H9 (cell line): ENCODE measurements around the gene CNRIP1. TPM values are rescaled to one million over a fixed set of nuclear protein-coding genes. Genes with fewer than 3 reads are reported as not detected.

ENCODE experiments used
- DNase-seq: peaks from one replicate; pipeline ENCODE4 v3.0.0-alpha.2; 2017
- H2AFZ ChIP-seq: one replicate; pipeline ENCODE4 v1.6.1; 2013; ENCODE audit warnings: mild to moderate bottlenecking, low read length, control low read depth, moderate library complexity
- H2AK5ac ChIP-seq: 2 replicates; pipeline ENCODE4 v1.6.1; 2013; ENCODE audit warnings: low read length, control low read depth, mixed read lengths; ENCODE audit not compliant: insufficient read length
- H2BK120ac ChIP-seq: one replicate; pipeline ENCODE4 v1.6.1; 2013; ENCODE audit warnings: low read depth, mild to moderate bottlenecking, low read length, control low read depth, inconsistent platforms; ENCODE audit not compliant: poor library complexity, severe bottlenecking
- H2BK12ac ChIP-seq: 2 replicates; pipeline ENCODE4 v1.6.1; 2013; ENCODE audit warnings: low read length, control low read depth, mixed read lengths, low read depth; ENCODE audit not compliant: insufficient read length
- H2BK15ac ChIP-seq: 2 replicates; pipeline ENCODE4 v1.6.1; 2013; ENCODE audit warnings: low read depth, low read length, control low read depth
- H2BK20ac ChIP-seq: one replicate; pipeline ENCODE4 v1.6.1; 2013; ENCODE audit warnings: low read depth, mild to moderate bottlenecking, low read length, control low read depth, inconsistent platforms; ENCODE audit not compliant: poor library complexity, severe bottlenecking
- H2BK5ac ChIP-seq: 2 replicates; pipeline ENCODE4 v1.6.1; 2013; ENCODE audit warnings: low read length, control low read depth, mixed read lengths; ENCODE audit not compliant: insufficient read length
- H3K14ac ChIP-seq: 2 replicates; pipeline ENCODE4 v1.6.1; 2013; ENCODE audit warnings: low read length, control low read depth; ENCODE audit not compliant: insufficient read depth
- H3K18ac ChIP-seq: 2 replicates; pipeline ENCODE4 v1.6.1; 2013; ENCODE audit warnings: low read depth, mild to moderate bottlenecking, mixed read lengths, low read length, control low read depth; ENCODE audit not compliant: insufficient read length
- H3K23ac ChIP-seq: 2 replicates; pipeline ENCODE4 v1.6.1; 2013; ENCODE audit warnings: low read length, control low read depth, mixed read lengths, low read depth; ENCODE audit not compliant: insufficient read length
- H3K23me2 ChIP-seq: 2 replicates; pipeline ENCODE4 v1.6.1; 2013; ENCODE audit warnings: low read depth, mild to moderate bottlenecking, mixed read lengths, low read length, control low read depth; ENCODE audit not compliant: insufficient read length, poor library complexity, severe bottlenecking
- H3K27ac ChIP-seq: 2 replicates; pipeline ENCODE4 v1.5.1; 2013; ENCODE audit warnings: low read length, control low read depth, mixed read lengths, low read depth; ENCODE audit not compliant: insufficient read length
- H3K27me3 ChIP-seq: 2 replicates; pipeline ENCODE4 v1.6.1; 2013; ENCODE audit warnings: low read length, control low read depth, inconsistent platforms; ENCODE audit not compliant: insufficient read depth
- H3K4ac ChIP-seq: 2 replicates; pipeline ENCODE4 v1.6.1; 2013; ENCODE audit warnings: low read depth, mild to moderate bottlenecking, control low read depth, inconsistent platforms, low read length, moderate library complexity
- H3K4me1 ChIP-seq: 2 replicates; pipeline ENCODE4 v1.6.1; 2013; ENCODE audit warnings: low read length, control low read depth, inconsistent platforms; ENCODE audit not compliant: insufficient read depth
- H3K4me2 ChIP-seq: 2 replicates; pipeline ENCODE4 v1.6.1; 2013; ENCODE audit warnings: low read length, control low read depth, mixed read lengths; ENCODE audit not compliant: insufficient read length, insufficient read depth
- H3K56ac ChIP-seq: 2 replicates; pipeline ENCODE4 v1.6.1; 2013; ENCODE audit warnings: low read depth, mild to moderate bottlenecking, mixed read lengths, low read length, control low read depth; ENCODE audit not compliant: insufficient read length
- H3K79me1 ChIP-seq: 2 replicates; pipeline ENCODE4 v1.6.1; 2013; ENCODE audit warnings: low read depth, mild to moderate bottlenecking, moderate library complexity, low read length, control low read depth, inconsistent platforms; ENCODE audit not compliant: insufficient read depth, poor library complexity, severe bottlenecking
- H3K79me2 ChIP-seq: 2 replicates; pipeline ENCODE4 v1.6.1; 2013; ENCODE audit warnings: low read length, control low read depth, inconsistent platforms; ENCODE audit not compliant: insufficient read depth
- H3K9ac ChIP-seq: 2 replicates; pipeline ENCODE4 v1.6.1; 2013; ENCODE audit warnings: low read length, control low read depth, mixed read lengths; ENCODE audit not compliant: insufficient read length; ENCODE audit errors: extremely low read depth
- H3K9me3 ChIP-seq: one replicate; pipeline ENCODE4 v1.6.1; 2013; ENCODE audit warnings: low read depth, low read length, inconsistent platforms; ENCODE audit not compliant: control insufficient read depth
- H3T11ph ChIP-seq: one replicate; pipeline ENCODE4 v1.6.1; 2013; ENCODE audit warnings: mild to moderate bottlenecking, low read length, control low read depth, inconsistent platforms
- H4K20me1 ChIP-seq: one replicate; pipeline ENCODE4 v1.6.1; 2013; ENCODE audit not compliant: control insufficient read depth, insufficient read length, insufficient read depth
- H4K5ac ChIP-seq: 2 replicates; pipeline ENCODE4 v1.6.1; 2013; ENCODE audit warnings: low read depth, mild to moderate bottlenecking, mixed read lengths, low read length, control low read depth; ENCODE audit not compliant: insufficient read length
- H4K8ac ChIP-seq: replicated peaks from 2 replicates; pipeline ENCODE4 v1.6.1; 2013; ENCODE audit warnings: low read length, control low read depth, mixed read lengths, low read depth; ENCODE audit not compliant: insufficient read length
- H4K91ac ChIP-seq: 2 replicates; pipeline ENCODE4 v1.6.1; 2013; ENCODE audit warnings: low read depth, mild to moderate bottlenecking, moderate library complexity, mixed read lengths, low read length, control low read depth; ENCODE audit not compliant: insufficient read length
- H3K27ac Mint-ChIP-seq, 3 experiments: 2 replicates in 2 of 3; 3 replicates in 1 of 3; pipeline ENCODE4 v1.8.0; 2020 to 2021; ENCODE audit warnings: mixed read lengths in 3 of 3, mild to moderate bottlenecking in 1 of 3, moderate library complexity in 1 of 3
- H3K27me3 Mint-ChIP-seq: 2 replicates; pipeline ENCODE4 v1.8.0; 2021; ENCODE audit warnings: low read depth, mild to moderate bottlenecking, moderate library complexity, mixed read lengths
- H3K36me3 Mint-ChIP-seq, 3 experiments: 2 replicates in 2 of 3; 3 replicates in 1 of 3; pipeline ENCODE4 v1.8.0; 2020 to 2021; ENCODE audit warnings: low read depth in 3 of 3, mixed read lengths in 3 of 3; ENCODE audit not compliant: insufficient read depth in 1 of 3
- H3K4me1 Mint-ChIP-seq, 2 experiments: 2 replicates each; pipeline ENCODE4 v1.8.0; 2020; ENCODE audit warnings: mixed read lengths in 2 of 2
- H3K4me3 Mint-ChIP-seq, 2 experiments: 2 replicates in 1 of 2; 3 replicates in 1 of 2; pipeline ENCODE4 v1.8.0; 2020 to 2021; ENCODE audit warnings: mild to moderate bottlenecking in 2 of 2, mixed read lengths in 2 of 2, moderate library complexity in 1 of 2
- H3K9me3 Mint-ChIP-seq, 2 experiments: 2 replicates in 1 of 2; 3 replicates in 1 of 2; pipeline ENCODE4 v1.8.0; 2020; ENCODE audit warnings: mild to moderate bottlenecking in 2 of 2, mixed read lengths in 2 of 2, moderate library complexity in 1 of 2
- WGBS: extraction: QIAGEN DNeasy Blood & Tissue Kit; methylation state at CpG from one replicate; pipeline ENCODE4 v1.1.7; 2013; ENCODE audit warnings: missing lambda C conversion rate, low lambda C conversion rate, mixed read lengths; ENCODE audit not compliant: insufficient read length; ENCODE audit errors: extremely low coverage; 5-methylcytosine and 5-hydroxymethylcytosine counted together
- total RNA-seq: library from RNA; stranded (reverse); gene quantifications from 2 replicates; pipeline ENCODE4 v1.2.1, GENCODE V29; 2021
- TF ChIP-seq, protein P1 (sequence below): fragments of 200-600 bp; sonication (generic); conservative IDR thresholded peaks from 3 replicates; pipeline ENCODE4 v1.8.0; 2021; ENCODE audit warnings: antibody characterized with exemption, mild to moderate bottlenecking

Gene CNRIP1
- total RNA-seq, 1 experiment from 2014 or later: 0.70 TPM

DNA sequence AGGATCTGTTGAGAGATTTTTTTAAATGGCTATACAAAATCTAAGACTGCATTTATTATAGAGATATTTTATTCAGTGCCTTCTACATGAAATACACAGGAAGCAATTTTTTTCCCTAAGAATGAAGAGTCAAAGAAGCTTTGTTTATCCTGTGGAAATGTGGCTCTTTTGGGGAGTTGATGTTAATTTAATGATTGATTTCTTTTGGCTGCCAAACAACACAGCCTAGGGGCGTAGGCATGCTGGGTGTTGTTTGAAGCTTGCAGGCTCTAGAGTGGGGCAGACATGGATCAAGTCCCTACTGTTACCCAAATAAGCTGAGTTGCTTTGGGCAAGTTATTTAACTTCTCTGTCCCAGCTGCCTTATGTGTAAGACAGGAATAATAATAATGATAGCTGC lies 24.3 kb upstream of the CNRIP1 start:
- H3K36me3 Mint-ChIP-seq: no peaks in the 10 kb centered on the region
- Histone ChIP-seq H3T11ph (no peak overlapping the region), H4K20me1 (no peaks in the 10 kb centered on the region), H2BK15ac (no peak overlapping the region), H2BK5ac (no peak overlapping the region), H3K4me2 (no peak overlapping the region), H3K79me1 (no peaks in the 10 kb centered on the region), H3K14ac (no peak overlapping the region), H2AFZ (no peak overlapping the region), H3K4ac (no peak overlapping the region), H3K23ac (no peak overlapping the region), H3K56ac (no peak overlapping the region), H4K91ac (no peak overlapping the region), H3K27me3 (no peaks in the 10 kb centered on the region), H3K4me1 (no peaks in the 10 kb centered on the region), H3K79me2 (no peaks in the 10 kb centered on the region), H4K5ac (no peak overlapping the region), H2AK5ac (no peak overlapping the region), H3K18ac (no peak overlapping the region), H3K23me2 (no peaks in the 10 kb centered on the region), H4K8ac (no peak overlapping the region), H2BK12ac (no peak overlapping the region), H3K9ac (no peak overlapping the region), H3K9me3 (no peaks in the 10 kb centered on the region), H2BK120ac (no peak overlapping the region), H2BK20ac (no peak overlapping the region), H3K27ac (no peak overlapping the region)
- WGBS: no CpG with 5 or more reads among the region's 1 CpG
- H3K27ac Mint-ChIP-seq: no peak overlapping the region
- no peak overlapping the region for H3K4me3 Mint-ChIP-seq
- TF ChIP-seq, protein P1, sequence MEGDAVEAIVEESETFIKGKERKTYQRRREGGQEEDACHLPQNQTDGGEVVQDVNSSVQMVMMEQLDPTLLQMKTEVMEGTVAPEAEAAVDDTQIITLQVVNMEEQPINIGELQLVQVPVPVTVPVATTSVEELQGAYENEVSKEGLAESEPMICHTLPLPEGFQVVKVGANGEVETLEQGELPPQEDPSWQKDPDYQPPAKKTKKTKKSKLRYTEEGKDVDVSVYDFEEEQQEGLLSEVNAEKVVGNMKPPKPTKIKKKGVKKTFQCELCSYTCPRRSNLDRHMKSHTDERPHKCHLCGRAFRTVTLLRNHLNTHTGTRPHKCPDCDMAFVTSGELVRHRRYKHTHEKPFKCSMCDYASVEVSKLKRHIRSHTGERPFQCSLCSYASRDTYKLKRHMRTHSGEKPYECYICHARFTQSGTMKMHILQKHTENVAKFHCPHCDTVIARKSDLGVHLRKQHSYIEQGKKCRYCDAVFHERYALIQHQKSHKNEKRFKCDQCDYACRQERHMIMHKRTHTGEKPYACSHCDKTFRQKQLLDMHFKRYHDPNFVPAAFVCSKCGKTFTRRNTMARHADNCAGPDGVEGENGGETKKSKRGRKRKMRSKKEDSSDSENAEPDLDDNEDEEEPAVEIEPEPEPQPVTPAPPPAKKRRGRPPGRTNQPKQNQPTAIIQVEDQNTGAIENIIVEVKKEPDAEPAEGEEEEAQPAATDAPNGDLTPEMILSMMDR: no peak
- DNase-seq: no peak
- no peaks in the 10 kb centered on the region for H3K9me3 Mint-ChIP-seq
- H3K4me1 Mint-ChIP-seq: peaks cover 0 to 2% of the 10 kb centered on the region in 2 experiments; a peak in 2 of 4 replicates
- H3K27me3 Mint-ChIP-seq: peaks cover 14% of the 10 kb centered on the region
